Smooth muscle cell (in vitro differentiated cells): Measurements from ENCODE around the gene MAP2K3. TPM values are rescaled to one million over a fixed set of nuclear protein-coding genes. Genes with fewer than 3 reads are reported as not detected.
"Not testable (repeated sequence)": the region's sequence is repeated elsewhere in the genome, so short reads cannot be mapped to it uniquely, and the experiment has no call there.

Experiments
- DNase-seq: peaks from one replicate; lab custom pipeline; 2025; ENCODE audit not compliant: unreplicated experiment; lab: John Stamatoyannopoulos, UW
- H2AFZ ChIP-seq: fragments of 200-600 bp; sonication (generic); 2 replicates; pipeline ENCODE4 v1.6.0; 2016; ENCODE audit warnings: antibody characterized with exemption, low read depth, mild to moderate bottlenecking
- H3F3A ChIP-seq: fragments of 200-600 bp; sonication (generic); 2 replicates; pipeline ENCODE4 v1.6.0; 2017; ENCODE audit warnings: antibody characterized with exemption, low read depth
- H3K27ac ChIP-seq: fragments of 200-600 bp; sonication (generic); 2 replicates; pipeline ENCODE4 v1.5.1; 2016; ENCODE audit warnings: low read depth, mild to moderate bottlenecking
- H3K27me3 ChIP-seq: fragments of 200-600 bp; sonication (generic); 2 replicates; pipeline ENCODE4 v1.6.1; 2016; ENCODE audit warnings: low read depth, mild to moderate bottlenecking
- H3K36me3 ChIP-seq: fragments of 200-600 bp; sonication (generic); 2 replicates; pipeline ENCODE4 v1.5.1; 2016; ENCODE audit warnings: low read depth
- H3K4me1 ChIP-seq: fragments of 200-600 bp; sonication (generic); 2 replicates; pipeline ENCODE4 v1.5.1; 2016; ENCODE audit warnings: low read depth
- H3K4me2 ChIP-seq: fragments of 200-600 bp; sonication (generic); 2 replicates; pipeline ENCODE4 v1.6.0; 2016; ENCODE audit warnings: mild to moderate bottlenecking
- H3K4me3 ChIP-seq: fragments of 200-600 bp; sonication (generic); 2 replicates; pipeline ENCODE4 v1.5.1; 2016; ENCODE audit warnings: mild to moderate bottlenecking
- H3K79me2 ChIP-seq: fragments of 200-600 bp; sonication (generic); 2 replicates; pipeline ENCODE4 v1.6.0; 2016; ENCODE audit warnings: low read depth, mild to moderate bottlenecking
- H3K9ac ChIP-seq: fragments of 200-600 bp; sonication (generic); 2 replicates; pipeline ENCODE4 v1.6.0; 2016; ENCODE audit warnings: low read depth
- H3K9me3 ChIP-seq: fragments of 200-600 bp; sonication (generic); replicated peaks from 2 replicates; pipeline ENCODE4 v1.5.1; 2016; ENCODE audit warnings: low read depth
- H4K20me1 ChIP-seq: fragments of 200-600 bp; sonication (generic); 2 replicates; pipeline ENCODE4 v1.6.0; 2016; ENCODE audit warnings: low read depth
- WGBS: methylation state at CpG from one replicate; pipeline ENCODE4 v1.1.7; 2016; ENCODE audit warnings: low lambda C conversion rate; 5-methylcytosine and 5-hydroxymethylcytosine counted together
- polyA plus RNA-seq: library from polyadenylated mRNA; unstranded; fragments of >200 nt; fragmentation: Nextera tagmentation; extraction: Ambion mirVana; gene quantifications from 2 replicates; pipeline ENCODE4 v1.2.1, GENCODE V29; 2016
- total RNA-seq: library from RNA; depleted of rRNA; stranded (reverse); fragments of >200 nt; gene quantifications from 2 replicates; pipeline ENCODE4 v1.2.3, GENCODE V29; 2014

The MAP2K3 gene
- total and polyA plus RNA-seq, 2 experiments from 2014 or later, result 14.2 to 53.8 TPM

- not testable (repeated sequence) for H3K4me2 ChIP-seq, H3K79me2 ChIP-seq, H3K27me3 ChIP-seq, H4K20me1 ChIP-seq, H3K27ac ChIP-seq, H3F3A ChIP-seq, H3K9me3 ChIP-seq, H3K4me3 ChIP-seq, H3K9ac ChIP-seq, DNase-seq, H2AFZ ChIP-seq, H3K4me1 ChIP-seq, H3K36me3 ChIP-seq
- WGBS, result 76% methylated on average over 8 of the region's 8 CpGs
Measured at GRCh38 chr17:21306611-21307272, 22.2 kb downstream of the MAP2K3 start.

GRCh38 chr17:21307273-21307625, 22.7 kb downstream of the MAP2K3 start:
- H3K27me3 ChIP-seq, DNase-seq, H3K36me3 ChIP-seq, H3K79me2 ChIP-seq, H3K4me3 ChIP-seq, H3K27ac ChIP-seq, H4K20me1 ChIP-seq, H2AFZ ChIP-seq, H3K4me1 ChIP-seq, H3K4me2 ChIP-seq, H3K9me3 ChIP-seq, H3F3A ChIP-seq, H3K9ac ChIP-seq: not testable (repeated sequence)
- WGBS, result 54% methylated on average over 3 of the region's 5 CpGs

- H3K4me1 ChIP-seq, DNase-seq, H3K9ac ChIP-seq, H3K27me3 ChIP-seq, H3F3A ChIP-seq, H3K79me2 ChIP-seq, H2AFZ ChIP-seq, H3K9me3 ChIP-seq, H3K4me2 ChIP-seq, H3K36me3 ChIP-seq, H4K20me1 ChIP-seq, H3K27ac ChIP-seq, H3K4me3 ChIP-seq: not testable (repeated sequence)
- WGBS, result 93% methylated on average over 6 of the region's 6 CpGs
Measured at GRCh38 chr17:21308931-21309381, 24.4 kb downstream of the MAP2K3 start.

- not testable (repeated sequence) for DNase-seq, H3K27ac ChIP-seq, H2AFZ ChIP-seq, H3K4me1 ChIP-seq, H3K4me2 ChIP-seq, H3K9ac ChIP-seq, H3K4me3 ChIP-seq, H3K9me3 ChIP-seq, H3K36me3 ChIP-seq, H4K20me1 ChIP-seq, H3F3A ChIP-seq, H3K79me2 ChIP-seq, H3K27me3 ChIP-seq
- WGBS, result 94% methylated on average over 16 of the region's 16 CpGs
Measured at GRCh38 chr17:21310061-21310765, 25.7 kb downstream of the MAP2K3 start.

GRCh38 chr17:21310766-21311602, 26.5 kb downstream of the MAP2K3 start:
- not testable (repeated sequence) for H3K79me2 ChIP-seq, H3F3A ChIP-seq, H3K4me1 ChIP-seq, H3K4me2 ChIP-seq, H3K36me3 ChIP-seq, H3K9ac ChIP-seq, H3K4me3 ChIP-seq, H4K20me1 ChIP-seq, H2AFZ ChIP-seq, H3K27me3 ChIP-seq, H3K27ac ChIP-seq, DNase-seq, H3K9me3 ChIP-seq
- WGBS, result 86% methylated on average over 22 of the region's 22 CpGs
